GM06990 (cell line): ENCODE results near the gene RAB4A.

Experiments used
- DNase-seq: peaks from one replicate; pipeline ENCODE4 v3.0.0-alpha.2; 2011; ENCODE audit not compliant: insufficient read length; ENCODE audit errors: extremely low read depth
- H3K27me3 ChIP-seq: replicated peaks from 2 replicates; pipeline ENCODE4 v1.6.0; 2011; ENCODE audit warnings: low read length; ENCODE audit not compliant: control insufficient read depth, insufficient read depth
- H3K36me3 ChIP-seq: 2 replicates; pipeline ENCODE4 v1.5.1; 2011; ENCODE audit warnings: low read length; ENCODE audit not compliant: control insufficient read depth, insufficient read depth
- H3K4me3 ChIP-seq: replicated peaks from 2 replicates; pipeline ENCODE4 v1.5.1; 2011; ENCODE audit warnings: low read depth, mild to moderate bottlenecking, control low read depth, low read length
- CTCF ChIP-seq: IDR thresholded peaks from 2 replicates; pipeline ENCODE4 v1.5.1; 2011; ENCODE audit warnings: low read length, control low read depth, mild to moderate bottlenecking, inconsistent platforms; ENCODE audit not compliant: insufficient read depth, poor library complexity, severe bottlenecking

Gene RAB4A

GRCh38 chr1:229253151-229253974 is 17.5 kb upstream of the RAB4A start:
- H3K4me3 ChIP-seq: no peak overlapping the region
- DNase-seq: no peak

GRCh38 chr1:229254910-229255541 is 15.9 kb upstream of the RAB4A start:
- DNase-seq: no peak

More at GRCh38 chr1:229253151-229253974, 17.5 kb upstream of the RAB4A start:
- no peak for TF ChIP-seq CTCF
- no peaks in the 10 kb centered on the region for H3K36me3 ChIP-seq
- H3K27me3 ChIP-seq: no peaks in the 10 kb centered on the region

GRCh38 chr1:229258031-229258756 is 12.7 kb upstream of the RAB4A start:
- DNase-seq: no peak
- no peak overlapping the region for H3K4me3 ChIP-seq
- TF ChIP-seq CTCF: peak; percentile 65
- no peaks in the 10 kb centered on the region for H3K27me3 ChIP-seq
- no peaks in the 10 kb centered on the region for H3K36me3 ChIP-seq

More at GRCh38 chr1:229254910-229255541, 15.9 kb upstream of the RAB4A start:
- Histone ChIP-seq H3K4me3 (no peak overlapping the region), H3K36me3 (no peaks in the 10 kb centered on the region), H3K27me3 (no peaks in the 10 kb centered on the region)
- peak; percentile 22 for TF ChIP-seq CTCF

GRCh38 chr1:229258757-229259060 is 12.2 kb upstream of the RAB4A start:
- Histone ChIP-seq H3K4me3 (no peak overlapping the region), H3K36me3 (no peaks in the 10 kb centered on the region), H3K27me3 (no peaks in the 10 kb centered on the region)
- no peak for TF ChIP-seq CTCF
- DNase-seq: no peak

- Histone ChIP-seq H3K27me3 (no peaks in the 10 kb centered on the region), H3K4me3 (no peak overlapping the region), H3K36me3 (no peaks in the 10 kb centered on the region)
- no peak for DNase-seq
- TF ChIP-seq CTCF: no peak
Observed at GRCh38 chr1:229260297-229260696, 10.6 kb upstream of the RAB4A start.
